SJSA1 (cell line): ENCODE results near the gene USF2. TPM values are rescaled to one million over a fixed set of nuclear protein-coding genes. Genes with fewer than 3 reads are reported as not detected.

ENCODE experiments used
- DNase-seq, 2 experiments: peaks; one replicate each; pipeline ENCODE4 v3.0.0-alpha.2; 2015 to 2020; ENCODE audit warnings: low spot score in 2 of 2, low read depth in 1 of 2
- H3K27ac ChIP-seq: fragments of 250-450 bp; sonication (Bioruptor Pico); 2 replicates; pipeline ENCODE4 v1.5.1; 2020; ENCODE audit warnings: mild to moderate bottlenecking, moderate library complexity
- H3K27me3 ChIP-seq: fragments of 250-450 bp; sonication (Bioruptor Pico); replicated peaks from 2 replicates; pipeline ENCODE4 v1.5.1; 2020; ENCODE audit warnings: mild to moderate bottlenecking, moderate library complexity
- H3K36me3 ChIP-seq: fragments of 250-450 bp; sonication (Bioruptor Pico); 2 replicates; pipeline ENCODE4 v1.5.1; 2020; ENCODE audit warnings: mild to moderate bottlenecking
- H3K4me1 ChIP-seq: fragments of 250-450 bp; sonication (Bioruptor Pico); replicated peaks from 2 replicates; pipeline ENCODE4 v1.6.1; 2021; ENCODE audit warnings: mild to moderate bottlenecking
- H3K4me3 ChIP-seq: fragments of 250-450 bp; sonication (Bioruptor Pico); 2 replicates; pipeline ENCODE4 v1.5.1; 2020; ENCODE audit warnings: mild to moderate bottlenecking
- H3K9me3 ChIP-seq: fragments of 250-450 bp; sonication (Bioruptor Pico); replicated peaks from 2 replicates; pipeline ENCODE4 v1.5.1; 2020; ENCODE audit warnings: mild to moderate bottlenecking
- total RNA-seq: library from RNA; depleted of rRNA; stranded (reverse); fragments of >200 nt; shearing (Covaris generic); gene quantifications from 2 replicates; pipeline ENCODE4 v1.2.3, GENCODE V29; 2014

The USF2 gene
- total RNA-seq, 1 experiment from 2014 or later = 60.3 TPM

DNA sequence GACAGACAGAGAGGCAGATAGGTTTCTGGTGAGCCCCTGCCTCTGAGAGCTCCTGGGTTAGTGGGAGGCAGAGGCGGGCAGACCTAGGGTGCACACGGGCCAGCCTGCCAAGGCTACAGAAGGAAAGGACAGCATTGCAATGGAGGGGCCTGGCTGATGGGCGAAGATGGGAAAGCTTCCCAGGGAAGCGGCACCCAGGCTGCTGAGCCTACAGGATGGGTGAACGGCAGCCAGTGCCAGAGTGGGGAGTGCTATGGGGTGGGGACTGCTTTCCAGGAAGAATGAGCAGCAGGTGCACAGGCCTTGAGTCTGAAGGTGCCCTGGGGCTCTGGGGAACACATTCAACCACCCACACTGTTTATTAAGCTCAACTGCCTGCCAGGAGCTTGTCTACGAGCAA, 22.5 kb downstream of the USF2 start:
- H3K4me3 ChIP-seq = no peak overlapping the region
- no peak for DNase-seq
- H3K27ac ChIP-seq = no peak overlapping the region
- peaks cover 7% of the 10 kb centered on the region; the same call in 1 of the 2 replicates for H3K27me3 ChIP-seq
- H3K9me3 ChIP-seq = no peaks in the 10 kb centered on the region
- H3K4me1 ChIP-seq = no peaks in the 10 kb centered on the region
- H3K36me3 ChIP-seq = no peaks in the 10 kb centered on the region

DNA sequence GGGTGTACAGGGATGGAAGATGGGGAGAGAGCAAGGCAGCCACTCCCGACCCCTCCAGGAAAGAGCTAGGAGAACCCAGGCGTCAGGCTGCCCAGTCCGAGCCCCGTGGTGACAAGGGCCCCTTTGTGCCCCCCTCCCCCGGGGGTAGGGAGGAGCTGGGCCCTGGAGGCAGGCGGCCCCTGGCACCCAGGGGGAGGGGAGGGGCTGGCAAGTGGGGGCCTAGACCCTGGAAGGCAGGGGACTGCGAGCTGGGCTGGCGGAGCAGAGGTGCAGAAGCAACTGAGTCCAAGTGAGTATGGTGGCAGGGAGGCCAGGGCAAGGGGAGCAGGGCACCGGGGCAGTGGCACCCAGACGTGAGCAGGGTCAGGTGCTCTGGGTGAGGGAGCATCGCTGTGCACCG, 23.2 kb downstream of the USF2 start, which contains the start of gene MAG:
Gene MAG, plus strand, starts transcription at position 246 of the 400 bp plus-strand sequence. CDS start 3,248 bp downstream, outside the sequence.
- Histone ChIP-seq H3K4me1 (no peaks in the 10 kb centered on the region), H3K4me3 (no peak within 1 kb of the TSS), H3K36me3 (no peaks in the 10 kb centered on the region), H3K27ac (no peak within 1 kb of the TSS), H3K27me3 (peaks cover 7% of the 10 kb centered on the region; the same call in 1 of the 2 replicates), H3K9me3 (no peaks in the 10 kb centered on the region)
- DNase-seq = no peak

- no peak overlapping the region for H3K4me3 ChIP-seq
- no peak for DNase-seq
- no peaks in the 10 kb centered on the region for H3K9me3 ChIP-seq
- H3K36me3 ChIP-seq = no peaks in the 10 kb centered on the region
- no peak overlapping the region for H3K27ac ChIP-seq
- H3K4me1 ChIP-seq = no peaks in the 10 kb centered on the region
- H3K27me3 ChIP-seq = peaks cover 7% of the 10 kb centered on the region; the same call in 1 of the 2 replicates
These were observed 23.9 kb downstream of the USF2 start for GRCh38 chr19:35292421-35293362.

GRCh38 chr19:35293363-35293739, 24.6 kb downstream of the USF2 start:
- no peaks in the 10 kb centered on the region for H3K36me3 ChIP-seq
- no peak for DNase-seq
- no peak overlapping the region for H3K4me3 ChIP-seq
- H3K4me1 ChIP-seq = no peaks in the 10 kb centered on the region
- no peak overlapping the region for H3K27ac ChIP-seq
- H3K27me3 ChIP-seq = peaks cover 7% of the 10 kb centered on the region; the same call in 1 of the 2 replicates
- no peaks in the 10 kb centered on the region for H3K9me3 ChIP-seq

DNA sequence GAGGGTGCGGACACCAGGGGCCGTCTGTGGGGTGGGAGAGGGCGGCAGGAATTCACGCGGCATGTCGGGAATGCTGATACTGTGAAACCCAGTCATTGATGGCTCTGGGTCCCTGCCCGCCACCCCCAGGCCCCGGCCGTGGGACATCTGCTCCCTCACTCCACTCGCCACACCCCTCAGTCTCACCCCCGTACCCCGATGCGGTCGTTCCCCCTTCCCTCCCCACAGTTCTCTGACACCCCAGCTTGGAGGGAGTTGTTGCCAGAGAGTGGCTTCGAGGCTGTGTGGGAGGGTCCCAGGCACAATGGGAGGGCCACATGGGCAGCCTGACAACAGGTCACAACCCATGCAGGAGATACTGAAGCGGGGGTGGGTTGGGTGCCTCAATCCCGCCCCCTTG, 25.0 kb downstream of the USF2 start:
- Histone ChIP-seq H3K27me3 (peaks cover 7% of the 10 kb centered on the region; the same call in 1 of the 2 replicates), H3K4me1 (no peaks in the 10 kb centered on the region), H3K4me3 (no peak overlapping the region)

DNA sequence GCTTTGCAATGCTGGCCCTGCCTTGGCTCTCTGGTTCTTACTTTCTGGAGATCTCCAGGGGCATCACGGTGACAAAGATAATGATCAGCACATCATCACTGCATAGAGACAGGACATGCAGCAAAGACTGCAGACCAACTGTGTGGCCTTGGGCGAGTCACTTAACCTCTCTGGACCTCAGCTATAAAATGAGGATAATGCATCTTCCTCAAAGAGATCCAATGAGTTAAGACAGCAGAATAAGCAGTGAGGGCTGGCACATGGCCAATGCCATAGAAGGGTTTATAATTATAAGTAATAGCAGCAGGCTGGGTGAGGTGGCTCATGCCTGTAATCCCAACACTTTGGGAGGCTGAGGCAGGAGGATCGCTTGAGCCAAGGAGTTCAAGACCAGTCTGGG, 25.6 kb downstream of the USF2 start:
- Histone ChIP-seq H3K27me3 (peaks cover 7% of the 10 kb centered on the region; the same call in 1 of the 2 replicates), H3K9me3 (no peaks in the 10 kb centered on the region), H3K4me3 (no peak overlapping the region), H3K36me3 (no peaks in the 10 kb centered on the region), H3K27ac (no peak overlapping the region), H3K4me1 (no peaks in the 10 kb centered on the region)
- no peak for DNase-seq

More for the DNA sequence above, 25.0 kb downstream of the USF2 start:
- H3K36me3 ChIP-seq = no peaks in the 10 kb centered on the region
- DNase-seq = no peak
- no peaks in the 10 kb centered on the region for H3K9me3 ChIP-seq
- H3K27ac ChIP-seq = no peak overlapping the region

GRCh38 chr19:35294859-35295791, 26.4 kb downstream of the USF2 start:
- no peak for DNase-seq
- Histone ChIP-seq H3K27ac (no peak overlapping the region), H3K27me3 (peaks cover 7% of the 10 kb centered on the region; the same call in 1 of the 2 replicates)

GRCh38 chr19:35295792-35296462, 27.2 kb downstream of the USF2 start:
- H3K4me1 ChIP-seq = no peaks in the 10 kb centered on the region
- no peak overlapping the region for H3K27ac ChIP-seq
- peaks cover 7% of the 10 kb centered on the region; the same call in 1 of the 2 replicates for H3K27me3 ChIP-seq
- no peaks in the 10 kb centered on the region for H3K9me3 ChIP-seq
- no peak overlapping the region for H3K4me3 ChIP-seq
- no peak for DNase-seq
- H3K36me3 ChIP-seq = no peaks in the 10 kb centered on the region

More at GRCh38 chr19:35294859-35295791, 26.4 kb downstream of the USF2 start:
- no peaks in the 10 kb centered on the region for H3K9me3 ChIP-seq
- no peaks in the 10 kb centered on the region for H3K4me1 ChIP-seq
- no peak overlapping the region for H3K4me3 ChIP-seq
- no peaks in the 10 kb centered on the region for H3K36me3 ChIP-seq

DNA sequence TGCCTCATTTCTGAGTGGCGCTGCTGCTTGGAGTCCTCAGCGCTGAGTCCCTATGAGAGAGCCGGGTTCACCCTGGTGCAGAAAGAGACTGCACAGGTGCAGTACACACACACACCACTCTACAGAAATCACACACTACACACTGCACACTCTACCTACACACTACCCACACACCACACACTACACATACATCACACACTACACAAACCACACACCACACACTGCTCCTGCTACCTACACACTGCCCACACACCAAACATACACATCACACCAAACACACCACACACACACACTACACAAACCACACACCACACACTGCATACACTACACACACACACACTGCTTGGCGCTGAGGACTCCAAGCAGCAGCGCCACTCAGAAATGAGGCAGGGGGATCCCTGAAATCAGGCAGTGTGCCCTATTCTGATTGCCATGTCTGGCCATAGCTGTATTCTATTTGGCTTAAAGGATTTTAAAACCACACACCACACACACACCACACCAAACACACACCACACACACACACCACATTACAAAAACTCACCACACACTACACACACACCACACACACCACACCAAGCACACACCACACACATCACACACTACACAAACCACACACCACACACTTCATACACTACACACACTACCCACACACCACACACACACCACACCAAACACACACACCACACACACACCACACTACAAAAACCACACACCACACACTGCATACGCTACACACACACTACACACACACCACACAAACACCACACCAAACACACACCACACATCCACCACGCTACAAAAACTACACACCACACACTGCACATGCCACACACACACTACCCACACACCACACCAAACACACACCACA, 28.1 kb downstream of the USF2 start:
- H3K36me3 ChIP-seq = no peaks in the 10 kb centered on the region
- DNase-seq = no peak
- no peak overlapping the region for H3K4me3 ChIP-seq
- H3K27me3 ChIP-seq = peaks cover 7% of the 10 kb centered on the region; the same call in 1 of the 2 replicates
- H3K27ac ChIP-seq = no peak overlapping the region
- no peaks in the 10 kb centered on the region for H3K4me1 ChIP-seq
- H3K9me3 ChIP-seq = no peaks in the 10 kb centered on the region

- peaks cover 7% of the 10 kb centered on the region; the same call in 1 of the 2 replicates for H3K27me3 ChIP-seq
These were observed 28.7 kb downstream of the USF2 start for GRCh38 chr19:35297515-35297848.

DNA sequence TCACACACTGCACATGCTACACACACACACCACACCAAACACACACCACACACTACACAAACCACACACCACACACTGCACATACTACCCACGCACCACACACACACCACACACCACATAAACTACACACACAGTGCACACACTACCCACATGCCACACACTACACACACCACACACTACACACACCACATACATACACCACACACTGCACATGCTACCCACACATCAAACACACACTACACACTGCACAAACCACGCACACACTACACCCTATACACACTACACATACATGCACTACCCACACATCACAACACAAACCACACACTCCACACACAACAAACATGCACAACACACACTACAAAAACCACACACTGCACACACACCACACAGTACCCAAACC, 29.2 kb downstream of the USF2 start:
- H3K27me3 ChIP-seq = peaks cover 6% of the 10 kb centered on the region; the same call in 1 of the 2 replicates
- no peak overlapping the region for H3K4me3 ChIP-seq
- H3K4me1 ChIP-seq = no peaks in the 10 kb centered on the region
- no peaks in the 10 kb centered on the region for H3K36me3 ChIP-seq
- no peak for DNase-seq
- H3K9me3 ChIP-seq = no peaks in the 10 kb centered on the region
- no peak overlapping the region for H3K27ac ChIP-seq

More at GRCh38 chr19:35297515-35297848, 28.7 kb downstream of the USF2 start:
- no peaks in the 10 kb centered on the region for H3K4me1 ChIP-seq
- no peaks in the 10 kb centered on the region for H3K9me3 ChIP-seq
- no peak for DNase-seq
- H3K27ac ChIP-seq = no peak overlapping the region
- no peaks in the 10 kb centered on the region for H3K36me3 ChIP-seq
- no peak overlapping the region for H3K4me3 ChIP-seq

GRCh38 chr19:35298561-35298972, 29.8 kb downstream of the USF2 start:
- Histone ChIP-seq H3K4me3 (no peak overlapping the region), H3K9me3 (no peaks in the 10 kb centered on the region), H3K36me3 (no peaks in the 10 kb centered on the region), H3K4me1 (no peaks in the 10 kb centered on the region), H3K27me3 (0 out of 2 replicates have a peak, but pooled peaks cover 3% of the 10 kb centered on the region), H3K27ac (no peak overlapping the region)
- no peak for DNase-seq
